ENCODE measurements around the gene CHSY1.

DNA sequence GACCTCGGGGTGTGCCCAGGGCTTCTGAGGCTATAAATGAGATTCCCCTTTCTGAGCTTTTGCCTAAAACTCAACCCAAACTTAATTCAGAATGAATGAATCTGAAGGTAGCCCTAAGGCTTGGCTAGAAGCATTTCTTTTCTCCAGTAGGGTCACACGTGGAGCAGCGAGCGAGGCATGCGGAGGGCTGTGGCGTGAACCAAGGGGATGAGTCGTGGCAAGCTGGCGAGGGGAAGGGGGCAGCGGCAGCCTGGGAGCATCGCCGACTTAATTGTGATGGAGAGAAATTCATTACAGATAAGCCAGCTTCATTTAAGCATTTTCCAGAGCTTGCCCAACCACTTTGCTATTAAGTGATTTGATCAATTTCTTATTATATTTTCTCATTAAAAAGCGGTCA, 79.9 kb downstream of the CHSY1 start:
- TF ChIP-seq, protein P1, sequence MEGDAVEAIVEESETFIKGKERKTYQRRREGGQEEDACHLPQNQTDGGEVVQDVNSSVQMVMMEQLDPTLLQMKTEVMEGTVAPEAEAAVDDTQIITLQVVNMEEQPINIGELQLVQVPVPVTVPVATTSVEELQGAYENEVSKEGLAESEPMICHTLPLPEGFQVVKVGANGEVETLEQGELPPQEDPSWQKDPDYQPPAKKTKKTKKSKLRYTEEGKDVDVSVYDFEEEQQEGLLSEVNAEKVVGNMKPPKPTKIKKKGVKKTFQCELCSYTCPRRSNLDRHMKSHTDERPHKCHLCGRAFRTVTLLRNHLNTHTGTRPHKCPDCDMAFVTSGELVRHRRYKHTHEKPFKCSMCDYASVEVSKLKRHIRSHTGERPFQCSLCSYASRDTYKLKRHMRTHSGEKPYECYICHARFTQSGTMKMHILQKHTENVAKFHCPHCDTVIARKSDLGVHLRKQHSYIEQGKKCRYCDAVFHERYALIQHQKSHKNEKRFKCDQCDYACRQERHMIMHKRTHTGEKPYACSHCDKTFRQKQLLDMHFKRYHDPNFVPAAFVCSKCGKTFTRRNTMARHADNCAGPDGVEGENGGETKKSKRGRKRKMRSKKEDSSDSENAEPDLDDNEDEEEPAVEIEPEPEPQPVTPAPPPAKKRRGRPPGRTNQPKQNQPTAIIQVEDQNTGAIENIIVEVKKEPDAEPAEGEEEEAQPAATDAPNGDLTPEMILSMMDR (IDR thresholded peaks at IDR 0.05): no peak
- TF ChIP-seq CBX8 (IDR thresholded peaks at IDR 0.05): no peak
- TF ChIP-seq, protein P2, sequence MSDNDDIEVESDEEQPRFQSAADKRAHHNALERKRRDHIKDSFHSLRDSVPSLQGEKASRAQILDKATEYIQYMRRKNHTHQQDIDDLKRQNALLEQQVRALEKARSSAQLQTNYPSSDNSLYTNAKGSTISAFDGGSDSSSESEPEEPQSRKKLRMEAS (IDR thresholded peaks at IDR 0.05): no peak
- TF ChIP-seq CHD2 (IDR thresholded peaks at IDR 0.05; ENCODE audit: low read length, partially characterized antibody): no peak
- no peak for TF ChIP-seq POLR2A (IDR thresholded peaks at IDR 0.05; ENCODE audit: low read length)
- TF ChIP-seq, protein P3, sequence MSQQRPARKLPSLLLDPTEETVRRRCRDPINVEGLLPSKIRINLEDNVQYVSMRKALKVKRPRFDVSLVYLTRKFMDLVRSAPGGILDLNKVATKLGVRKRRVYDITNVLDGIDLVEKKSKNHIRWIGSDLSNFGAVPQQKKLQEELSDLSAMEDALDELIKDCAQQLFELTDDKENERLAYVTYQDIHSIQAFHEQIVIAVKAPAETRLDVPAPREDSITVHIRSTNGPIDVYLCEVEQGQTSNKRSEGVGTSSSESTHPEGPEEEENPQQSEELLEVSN (IDR thresholded peaks at IDR 0.05; ENCODE audit: borderline replicate concordance, low read depth): no peak
- TF ChIP-seq RFX5 (IDR thresholded peaks at IDR 0.05): no peak
- TF ChIP-seq RNF2 (IDR thresholded peaks at IDR 0.05; ENCODE audit: borderline replicate concordance, low read depth): no peak

All from A549 (cell line).